Prostate gland (tissue), 2 donors: ENCODE data around the gene ARHGAP32. TPM values are rescaled to one million over a fixed set of nuclear protein-coding genes. Genes with fewer than 3 reads are reported as not detected.

Experiments used
- DNase-seq: peaks from one replicate; pipeline ENCODE4 v3.0.0-alpha.2; 2019; ENCODE audit warnings: low spot score
- H3K27ac ChIP-seq, 2 donors: fragments of 200-600 bp; sonication (generic); 2 replicates each; pipeline ENCODE4 v1.5.1; 2017 to 2019
- H3K27me3 ChIP-seq: fragments of 200-600 bp; sonication (generic); replicated peaks from 2 replicates; pipeline ENCODE4 v1.5.1; 2019; ENCODE audit not compliant: insufficient read depth
- H3K36me3 ChIP-seq, 2 donors: fragments of 200-600 bp; sonication (generic); 1 replicate in 1 of 2; 2 replicates in 1 of 2; pipeline versions ENCODE4 v1.5.1 to v1.8.1; 2017 to 2019
- H3K4me1 ChIP-seq: fragments of 200-600 bp; sonication (generic); replicated peaks from 2 replicates; pipeline ENCODE4 v1.5.1; 2019
- H3K4me3 ChIP-seq, 2 donors: fragments of 200-600 bp; sonication (generic); 2 replicates each; pipeline ENCODE4 v1.5.1; 2017 to 2019
- H3K9me3 ChIP-seq: fragments of 200-600 bp; sonication (generic); 2 replicates; pipeline ENCODE4 v1.5.1; 2017
- CTCF ChIP-seq, 4 experiments: fragments of 200-600 bp in 2 of 4; fragments of 450-650 bp in 2 of 4; sonication (generic) in 2 of 4; IDR thresholded peaks; 1 replicate in 3 of 4; 2 replicates in 1 of 4; pipeline ENCODE4 v1.5.1; 2016 to 2019; ENCODE audit warnings: antibody characterized with exemption in 4 of 4, mild to moderate bottlenecking in 2 of 4, moderate library complexity in 2 of 4
- POLR2A ChIP-seq: fragments of 450-650 bp; IDR thresholded peaks from one replicate; pipeline ENCODE4 v1.6.1; 2016; ENCODE audit warnings: antibody characterized with exemption, mild to moderate bottlenecking
- POLR2AphosphoS5 ChIP-seq: sonication (generic); formaldehyde crosslinking; IDR thresholded peaks from one replicate; pipeline ENCODE4 v1.6.1; 2017; ENCODE audit warnings: antibody characterized with exemption
- WGBS: methylation state at CpG from one replicate; pipeline ENCODE4 v1.1.5; 2018; 5-methylcytosine and 5-hydroxymethylcytosine counted together
- intact Hi-C: fragments of 100-400 bp; cut with DNase I; formaldehyde crosslinking; loops from one replicate; pipeline ENCODE4 v1.14.2; 2022
- small RNA-seq, 2 donors: library from RNA; depleted of rRNA; stranded (forward); fragments of <200 nt; gene quantifications; one replicate each; pipeline ENCODE3, GENCODE V24; 2016
- total RNA-seq, 2 donors: library from RNA; depleted of rRNA; stranded (reverse); fragments of >200 nt; gene quantifications; one replicate each; pipeline ENCODE4 v1.1.0, GENCODE V29; 2016

Gene ARHGAP32
- total RNA-seq, 2 donors from 2014 or later: 20.8 to 42.6 TPM

GRCh38 chr11:128916681-128917080, 275.4 kb downstream of the ARHGAP32 start:
- intact Hi-C loops: no loop called here
- DNase-seq: no peak
- Histone ChIP-seq H3K27me3 (no peaks in the 10 kb centered on the region), H3K9me3 (no peaks in the 10 kb centered on the region), H3K4me3 (no peak overlapping the region), H3K36me3 (no peaks in the 10 kb centered on the region), H3K4me1 (no peaks in the 10 kb centered on the region), H3K27ac (no peak overlapping the region)
- no peak for TF ChIP-seq POLR2AphosphoS5
- TF ChIP-seq POLR2A: no peak
- no peak for TF ChIP-seq CTCF (IDR thresholded peaks at IDR 0.05)
- 100% methylated on average over 1 of the region's 2 CpGs for WGBS

GRCh38 chr11:128916037-128916572, 276.0 kb downstream of the ARHGAP32 start:
- intact Hi-C loops: no loop called here
- no peaks in the 10 kb centered on the region for H3K4me1 ChIP-seq
- H3K4me3 ChIP-seq: no peak overlapping the region
- H3K36me3 ChIP-seq: no peaks in the 10 kb centered on the region
- no peak overlapping the region for H3K27ac ChIP-seq
- DNase-seq: no peak
- WGBS: 91% methylated on average over 3 of the region's 3 CpGs
- H3K27me3 ChIP-seq: no peaks in the 10 kb centered on the region
- no peaks in the 10 kb centered on the region for H3K9me3 ChIP-seq
- TF ChIP-seq POLR2AphosphoS5 (no peak), POLR2A (no peak)

- Histone ChIP-seq H3K4me1 (no peaks in the 10 kb centered on the region), H3K27ac (no peak overlapping the region), H3K36me3 (no peaks in the 10 kb centered on the region), H3K4me3 (no peak overlapping the region), H3K27me3 (no peaks in the 10 kb centered on the region), H3K9me3 (no peaks in the 10 kb centered on the region)
- intact Hi-C loops: no loop called here
- WGBS: 35% methylated on average over 6 of the region's 6 CpGs
- TF ChIP-seq CTCF (IDR thresholded peaks at IDR 0.05): no peak
- TF ChIP-seq POLR2AphosphoS5: no peak
- TF ChIP-seq POLR2A: no peak
- no peak for DNase-seq
Measured at GRCh38 chr11:128915149-128915521, 277.0 kb downstream of the ARHGAP32 start.

Small RNA genes within 50 kb of the gene (small RNA-seq; reads per million reads assigned to genes)
- gene RF00019 (0 reads per million in 2 donors), gene RNU6-874P (0 reads per million in 2 donors), gene RNU6-876P (0 reads per million in 2 donors)

Other genes with a start within 250 kb of the ARHGAP32 start
- 1 to 10 TPM in 1 of 2 donors, under 1 TPM in 1; 0.74 to 5.1 TPM for gene TP53AIP1, start 249.5 kb downstream of the ARHGAP32 start, total RNA-seq
- 1 to 10 TPM; 3.4 to 5.7 TPM for gene BARX2, start 183.5 kb upstream of the ARHGAP32 start, total RNA-seq